Kidney (tissue), 14 donors: ENCODE data around the gene RBM19. TPM values are rescaled to one million over a fixed set of nuclear protein-coding genes. Genes with fewer than 3 reads are reported as not detected.

Source experiments
- DNase-seq, 5 donors: peaks; one replicate each; pipeline ENCODE4 v3.0.0-alpha.2; 2013 to 2020
- FAIRE-seq: peaks from 2 replicates; lab custom pipeline; 2012; peaks lifted over from hg19 to GRCh38; lab: Jason Lieb, UNC
- H3K27ac ChIP-seq, 2 donors: one replicate each; pipeline ENCODE4 v1.7.0; 2013; ENCODE audit warnings: low read depth in 2 of 2, low read length in 2 of 2, inconsistent platforms in 1 of 2
- H3K27me3 ChIP-seq: one replicate; pipeline ENCODE4 v1.7.1; 2013; ENCODE audit warnings: low read length, inconsistent platforms; ENCODE audit not compliant: control insufficient read depth, insufficient read depth
- H3K36me3 ChIP-seq, 3 donors: one replicate each; pipeline versions ENCODE4 v1.7.0 to v1.7.1; 2013; ENCODE audit warnings: low read length in 3 of 3, control low read depth in 1 of 3, inconsistent platforms in 1 of 3; ENCODE audit not compliant: insufficient read depth in 3 of 3, control insufficient read depth in 2 of 3
- H3K4me1 ChIP-seq, 3 donors: one replicate each; pipeline versions ENCODE4 v1.7.0 to v1.7.1; 2013; ENCODE audit warnings: low read length in 3 of 3, inconsistent platforms in 1 of 3, low read depth in 1 of 3; ENCODE audit not compliant: control insufficient read depth in 2 of 3, insufficient read depth in 2 of 3
- H3K4me3 ChIP-seq, 3 donors: one replicate each; pipeline versions ENCODE4 v1.7.0 to v1.8.1; 2013; ENCODE audit warnings: low read length in 3 of 3, control low read depth in 1 of 3, inconsistent platforms in 1 of 3
- H3K9ac ChIP-seq, 3 donors: one replicate each; pipeline versions ENCODE4 v1.7.0 to v1.7.1; 2013; ENCODE audit warnings: low read length in 3 of 3, control low read depth in 1 of 3, inconsistent platforms in 1 of 3
- H3K9me3 ChIP-seq, 3 donors: one replicate each; pipeline versions ENCODE4 v1.7.0 to v1.7.1; 2013; ENCODE audit warnings: low read length in 3 of 3, control low read depth in 1 of 3, inconsistent platforms in 1 of 3; ENCODE audit not compliant: control insufficient read depth in 2 of 3, insufficient read depth in 1 of 3
- intact Hi-C: fragments of 100-400 bp; cut with DNase I; formaldehyde crosslinking; loops from one replicate; pipeline ENCODE4 v1.11.1; 2022
- polyA plus RNA-seq: library from polyadenylated mRNA; stranded (reverse); fragments of 350-450 nt; fragmentation: Illumina TruSeq; extraction: RNeasy Lipid Tissue Mini Kit (QIAGEN cat#74804); gene quantifications from one replicate; pipeline ENCODE4 v1.2.3, GENCODE V29; 2014; ENCODE audit warnings: low read depth, low replicate concordance; ENCODE audit not compliant: insufficient read depth
- total RNA-seq: library from RNA; stranded (reverse); fragmentation: NEBNext Ultra II Directional; extraction: Animal tissue kit (Norgen Biotek cat#: 25700); gene quantifications from one replicate; pipeline ENCODE4 v1.2.1, GENCODE V29; 2021
- TF ChIP-seq, protein P1 (sequence below): IDR thresholded peaks from 3 replicates; pipeline ENCODE4 v1.5.1; 2012; ENCODE audit warnings: mild to moderate bottlenecking, moderate library complexity, borderline replicate concordance; ENCODE audit not compliant: insufficient read depth; ENCODE audit errors: extremely low read depth
- donor health status: control.
- donor health status: control.
- donor health status: control.
- donor health status: control.
- donor health status: control.
- donor health status: DM: yes; HTN: yes; CAD: no.
- donor health status: Normal renal cell carcinoma (clear cell type).

RBM19 gene
- total and polyA plus RNA-seq, 2 donors from 2014 or later = 12.3 to 34.7 TPM

DNA sequence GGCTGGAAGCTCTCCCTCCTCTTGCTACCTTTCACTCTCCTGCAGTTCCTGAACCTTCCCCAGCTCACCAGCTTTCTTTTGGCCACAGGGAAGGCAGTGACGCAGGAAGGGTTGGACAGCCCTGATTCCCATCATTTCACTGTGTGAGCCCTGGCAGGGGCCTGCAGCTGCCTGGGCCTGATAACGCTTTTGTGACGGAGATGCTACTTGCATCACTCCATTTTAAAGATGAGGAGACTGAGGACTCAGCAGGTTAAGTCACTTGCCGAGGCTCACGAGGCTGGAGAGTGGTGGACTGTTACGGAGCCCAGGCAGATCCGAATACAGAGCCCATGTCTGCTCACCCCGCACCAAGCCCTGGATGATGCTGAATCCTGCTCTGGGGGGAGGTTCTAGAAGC, 145.3 kb downstream of the RBM19 start:
- H3K36me3 ChIP-seq = peaks cover 0 to 3% (median 0%) of the 10 kb centered on the region in 3 donors
- TF ChIP-seq, protein P1, sequence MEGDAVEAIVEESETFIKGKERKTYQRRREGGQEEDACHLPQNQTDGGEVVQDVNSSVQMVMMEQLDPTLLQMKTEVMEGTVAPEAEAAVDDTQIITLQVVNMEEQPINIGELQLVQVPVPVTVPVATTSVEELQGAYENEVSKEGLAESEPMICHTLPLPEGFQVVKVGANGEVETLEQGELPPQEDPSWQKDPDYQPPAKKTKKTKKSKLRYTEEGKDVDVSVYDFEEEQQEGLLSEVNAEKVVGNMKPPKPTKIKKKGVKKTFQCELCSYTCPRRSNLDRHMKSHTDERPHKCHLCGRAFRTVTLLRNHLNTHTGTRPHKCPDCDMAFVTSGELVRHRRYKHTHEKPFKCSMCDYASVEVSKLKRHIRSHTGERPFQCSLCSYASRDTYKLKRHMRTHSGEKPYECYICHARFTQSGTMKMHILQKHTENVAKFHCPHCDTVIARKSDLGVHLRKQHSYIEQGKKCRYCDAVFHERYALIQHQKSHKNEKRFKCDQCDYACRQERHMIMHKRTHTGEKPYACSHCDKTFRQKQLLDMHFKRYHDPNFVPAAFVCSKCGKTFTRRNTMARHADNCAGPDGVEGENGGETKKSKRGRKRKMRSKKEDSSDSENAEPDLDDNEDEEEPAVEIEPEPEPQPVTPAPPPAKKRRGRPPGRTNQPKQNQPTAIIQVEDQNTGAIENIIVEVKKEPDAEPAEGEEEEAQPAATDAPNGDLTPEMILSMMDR = no peak

DNA sequence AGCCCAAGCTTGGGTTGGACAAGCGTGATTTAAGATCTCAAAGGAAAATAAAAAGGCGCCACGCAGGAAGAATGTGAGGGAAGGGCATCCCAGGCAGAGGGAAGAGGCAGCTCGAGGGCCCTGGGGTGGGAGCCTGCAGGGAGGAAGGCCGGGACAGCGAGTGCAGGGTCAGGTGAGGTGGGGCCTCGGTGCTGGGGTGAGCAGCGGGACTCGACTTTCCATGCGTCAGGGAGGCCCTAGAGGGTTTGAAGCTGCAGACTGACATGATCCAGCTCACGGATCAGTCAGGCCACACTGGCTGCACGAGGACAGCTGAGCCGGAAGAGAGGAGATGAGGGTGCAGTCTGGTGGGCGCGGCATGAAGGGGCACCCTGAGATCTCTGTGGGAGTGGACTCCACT, 145.8 kb downstream of the RBM19 start:
- H3K4me1 ChIP-seq = no peaks in the 10 kb centered on the region
- TF ChIP-seq, protein P1 = no peak
- DNase-seq (no peak), FAIRE-seq (no peak)
- H3K9me3 ChIP-seq = no peaks in the 10 kb centered on the region
- H3K9ac ChIP-seq = no peak overlapping the region
- no peaks in the 10 kb centered on the region for H3K27me3 ChIP-seq
- H3K27ac ChIP-seq = no peak overlapping the region
- intact Hi-C loops = no loop called here
- H3K36me3 ChIP-seq = peaks cover 0 to 3% (median 0%) of the 10 kb centered on the region in 3 donors
- H3K4me3 ChIP-seq = no peak overlapping the region

More for the DNA sequence above, 145.3 kb downstream of the RBM19 start:
- no peak for DNase-seq
- no peak overlapping the region for H3K27ac ChIP-seq
- no peak overlapping the region for H3K9ac ChIP-seq
- no peaks in the 10 kb centered on the region for H3K4me1 ChIP-seq
- no peaks in the 10 kb centered on the region for H3K27me3 ChIP-seq
- FAIRE-seq = no peak
- no peaks in the 10 kb centered on the region for H3K9me3 ChIP-seq
- intact Hi-C loops = no loop called here
- H3K4me3 ChIP-seq = no peak overlapping the region

DNA sequence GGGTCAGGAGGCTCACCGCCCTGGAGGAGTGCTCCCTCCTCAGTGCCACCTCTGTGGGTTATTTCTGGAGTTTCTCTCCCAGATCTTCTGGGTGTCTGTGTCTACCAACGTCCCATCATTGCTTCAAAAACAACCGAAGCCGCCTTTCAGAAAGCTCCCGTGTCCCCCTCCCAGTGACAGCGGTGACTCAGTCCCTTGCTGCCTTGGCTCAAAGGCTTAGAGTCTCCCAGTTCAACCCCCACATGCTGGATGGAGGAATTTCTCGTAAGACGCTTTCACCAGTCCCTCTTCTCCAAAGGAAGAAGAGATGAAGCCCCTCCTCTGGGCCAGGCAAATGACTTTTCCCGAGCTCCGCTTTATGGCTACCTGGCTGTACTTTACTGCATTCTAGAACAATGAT, 146.6 kb downstream of the RBM19 start:
- intact Hi-C loops = no loop called here
- TF ChIP-seq, protein P1 = no peak
- peaks cover 0 to 3% (median 0%) of the 10 kb centered on the region in 3 donors for H3K36me3 ChIP-seq
- DNase-seq (no peak), FAIRE-seq (no peak)
- no peaks in the 10 kb centered on the region for H3K4me1 ChIP-seq
- no peak overlapping the region for H3K27ac ChIP-seq
- no peaks in the 10 kb centered on the region for H3K9me3 ChIP-seq
- no peaks in the 10 kb centered on the region for H3K27me3 ChIP-seq
- no peak overlapping the region for H3K4me3 ChIP-seq
- H3K9ac ChIP-seq = no peak overlapping the region

DNA sequence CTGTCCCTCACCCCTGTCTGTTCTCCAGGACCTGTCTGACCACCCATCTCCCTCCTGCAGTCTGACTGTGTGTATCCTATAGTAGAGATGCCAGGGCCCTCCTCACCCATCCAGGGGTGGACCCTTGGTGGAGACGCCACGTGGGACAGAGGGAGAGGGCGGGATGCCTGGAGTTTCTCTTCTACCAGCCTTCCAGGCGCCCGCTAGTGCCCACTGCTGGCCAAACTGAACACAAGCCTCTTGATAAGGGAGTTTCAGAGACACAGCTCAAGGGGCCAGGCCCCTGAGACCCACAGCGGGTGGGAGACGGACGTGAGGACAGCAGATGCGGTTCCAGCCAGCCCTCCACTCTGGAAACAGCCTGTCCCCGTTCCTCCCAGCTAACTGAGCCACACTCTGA, 147.3 kb downstream of the RBM19 start:
- Histone ChIP-seq H3K27me3 (no peaks in the 10 kb centered on the region), H3K4me1 (no peaks in the 10 kb centered on the region), H3K9ac (no peak overlapping the region), H3K27ac (no peak overlapping the region), H3K36me3 (peaks cover 0 to 3% (median 0%) of the 10 kb centered on the region in 3 donors), H3K4me3 (no peak overlapping the region), H3K9me3 (no peaks in the 10 kb centered on the region)
- intact Hi-C loops = no loop called here
- no peak for FAIRE-seq
- peak in 1 of 5 donors; percentile 37 for DNase-seq
- TF ChIP-seq, protein P1 = no peak
